Stimulated activated CD8-positive, alpha-beta memory T cell treated with anti-CD3 and anti-CD28 coated beads, Interleukin-15, amount 100 ng/mL, for 24 hours (primary cell): ENCODE measurements around the gene PATZ1.
"Not testable (repeated sequence)": the region's sequence is repeated elsewhere in the genome, so short reads cannot be mapped to it uniquely, and the experiment has no call there.

Source experiments
- DNase-seq: peaks from one replicate; pipeline ENCODE4 v3.0.0-alpha.2; 2020; ENCODE audit warnings: low read depth

PATZ1 gene

DNA sequence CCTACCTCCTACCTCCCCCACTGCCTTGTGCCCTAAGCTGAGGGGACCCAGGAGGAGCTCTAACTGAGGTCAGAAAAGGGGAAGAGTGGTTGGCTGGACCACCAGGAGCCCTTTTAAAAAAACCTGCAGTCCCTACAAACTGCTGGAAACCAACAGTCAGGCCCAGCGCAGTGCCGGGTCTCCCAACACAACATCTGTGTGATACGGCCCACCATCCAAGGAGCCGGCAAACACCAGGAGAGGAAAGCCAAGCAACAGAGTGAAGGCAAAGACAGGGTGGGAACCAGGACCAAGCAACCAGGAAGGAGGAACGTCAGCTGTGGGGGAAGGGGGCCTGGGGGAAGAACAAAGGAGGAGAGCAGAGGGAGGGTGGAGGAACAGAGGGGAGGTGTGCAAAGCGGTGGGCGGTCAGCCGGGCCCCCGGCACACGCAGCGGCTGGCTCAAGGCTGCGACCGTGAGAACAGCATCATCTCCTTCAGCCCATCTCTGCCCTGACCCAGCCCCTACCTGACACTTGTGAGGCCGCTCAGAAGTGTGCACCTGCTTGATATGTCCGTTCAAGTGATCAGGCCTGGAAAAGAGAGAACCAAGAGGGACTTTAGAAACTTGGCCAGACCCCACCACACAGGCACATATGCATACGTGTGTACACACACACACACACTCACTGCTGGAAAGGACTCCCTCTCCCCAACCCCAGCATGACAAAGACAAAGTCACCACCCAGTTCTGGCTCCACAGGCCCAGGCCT is 3.6 kb downstream of the PATZ1 start:
- no peak for DNase-seq

DNA sequence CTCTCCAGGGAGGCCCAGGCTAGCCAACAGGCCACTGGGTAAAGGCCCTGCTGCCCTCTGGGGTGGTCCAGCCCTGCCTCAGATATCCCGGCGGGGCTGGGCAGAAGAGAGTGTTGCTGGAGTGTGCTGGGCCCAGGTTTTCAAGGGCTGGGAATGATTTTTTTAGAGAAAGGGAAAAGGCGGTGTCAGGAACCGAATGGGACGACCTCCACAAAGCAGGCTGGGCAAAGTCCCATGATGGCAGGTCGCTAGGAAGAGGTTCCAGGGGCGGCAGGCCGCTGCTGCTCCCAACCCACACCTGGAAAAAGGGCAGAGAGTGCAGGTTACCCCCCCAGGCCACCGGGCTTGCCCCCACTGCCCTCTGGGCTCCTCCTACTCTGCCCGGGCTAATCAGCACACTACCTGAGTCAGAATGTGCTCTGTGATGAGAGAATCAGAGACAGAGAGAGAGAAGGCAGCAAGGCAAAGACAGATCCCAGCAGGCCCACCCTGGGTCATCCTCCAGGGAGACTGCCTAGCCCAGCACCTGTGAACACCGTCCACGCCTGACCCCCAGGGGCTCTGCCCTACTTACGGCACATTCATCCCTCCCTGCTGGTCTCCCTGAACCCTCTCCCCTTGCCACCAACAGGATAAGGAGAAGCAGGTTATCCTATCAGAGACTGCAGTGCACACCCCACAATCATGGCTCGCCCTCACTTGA is 4.6 kb downstream of the PATZ1 start:
- no peak for DNase-seq

DNA sequence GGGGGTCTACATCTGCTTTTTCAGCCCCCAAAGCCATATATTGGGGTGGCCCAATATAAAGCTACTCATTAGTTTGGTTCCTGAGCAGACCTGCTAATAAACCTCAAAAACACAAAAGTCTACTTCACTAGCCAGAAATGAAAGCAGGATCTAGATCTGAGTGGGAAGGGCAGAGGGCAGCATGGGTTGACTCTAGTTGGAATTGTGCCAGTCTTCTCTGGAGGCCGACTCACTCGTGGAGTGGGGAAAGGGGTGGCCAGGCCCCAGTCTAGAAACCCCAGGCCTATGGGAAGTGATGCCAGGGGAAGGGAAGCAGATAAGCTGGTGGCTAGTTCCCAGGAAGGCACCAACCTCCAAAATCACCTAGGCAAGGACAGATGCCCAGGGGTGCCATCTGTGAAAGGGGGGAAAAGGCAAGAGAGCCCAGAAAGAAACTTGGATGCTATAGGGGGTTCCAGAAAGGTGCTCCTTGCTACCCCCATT is 5.3 kb downstream of the PATZ1 start:
- DNase-seq = no peak

DNA sequence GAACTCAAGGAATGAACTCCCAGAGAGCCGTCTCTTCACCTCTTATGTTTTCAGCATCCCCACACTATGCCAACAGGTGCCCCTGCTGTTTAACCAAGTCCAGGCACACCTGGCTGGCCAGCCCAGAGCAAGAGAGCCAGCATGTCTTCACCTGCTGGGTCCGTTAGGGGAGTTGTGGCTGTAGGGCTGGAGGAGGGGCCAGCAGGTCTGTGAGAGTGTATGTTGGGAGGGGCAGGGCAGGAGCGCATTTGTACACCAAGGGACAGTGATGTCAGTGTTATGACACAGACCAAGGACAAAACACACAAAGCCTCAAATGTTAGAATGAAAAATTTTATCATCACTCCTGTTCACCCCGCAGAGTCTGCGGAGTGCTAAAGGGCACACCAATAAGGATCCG is 5.8 kb downstream of the PATZ1 start:
- DNase-seq = no peak

DNA sequence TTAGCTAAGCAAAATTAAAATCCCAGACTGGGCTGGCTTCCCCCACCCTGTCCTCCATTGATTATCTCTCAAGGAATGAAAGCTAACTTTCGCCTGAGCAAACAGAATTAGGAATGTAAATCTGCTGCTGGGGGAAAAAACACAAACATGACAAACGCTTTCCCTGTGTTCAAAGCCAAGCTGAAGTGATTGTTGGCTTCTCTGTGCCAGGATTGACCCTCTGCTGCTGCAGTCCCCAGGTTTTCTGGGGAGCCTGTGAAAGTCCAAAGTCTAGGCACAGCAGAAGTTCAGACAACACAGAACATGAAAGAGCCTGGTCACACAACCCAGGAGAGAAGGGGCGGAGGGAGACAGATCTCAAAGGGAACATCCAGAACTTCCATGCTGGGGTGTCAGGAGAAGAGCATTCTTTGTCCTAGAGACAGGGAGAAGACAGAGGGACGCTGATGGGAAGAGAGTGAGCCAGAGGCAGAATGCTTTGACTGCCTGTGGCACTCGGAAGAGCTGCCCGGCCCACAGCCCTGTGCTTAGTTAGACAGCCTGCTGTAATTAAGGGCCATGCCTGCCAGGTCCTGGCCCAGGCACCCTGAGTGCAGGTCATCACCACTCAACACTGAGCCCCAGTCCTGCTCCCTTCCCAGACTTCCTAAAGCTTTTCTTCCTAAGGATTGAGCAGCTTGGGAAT is 6.9 kb downstream of the PATZ1 start:
- DNase-seq = no peak

DNA sequence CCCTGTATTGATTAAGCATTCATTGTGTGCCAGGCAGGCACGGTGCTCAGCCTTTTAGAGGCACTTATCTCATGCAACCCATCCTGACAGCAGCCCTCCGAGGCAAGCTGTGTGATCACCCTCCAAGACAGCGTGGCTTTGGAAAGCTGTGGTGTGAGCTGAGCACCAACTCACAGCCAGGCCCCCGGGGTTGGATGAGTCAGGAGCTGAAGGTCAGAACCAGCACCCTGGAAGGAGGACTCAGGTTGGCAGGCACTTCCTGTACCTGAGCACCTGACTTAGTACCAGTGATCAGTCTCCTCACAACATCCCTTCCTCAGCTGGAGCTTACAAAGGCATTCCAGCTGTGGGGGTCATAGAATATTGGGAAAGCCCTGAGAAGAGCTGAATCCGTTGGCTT is 9.0 kb downstream of the PATZ1 start:
- DNase-seq = no peak

DNA sequence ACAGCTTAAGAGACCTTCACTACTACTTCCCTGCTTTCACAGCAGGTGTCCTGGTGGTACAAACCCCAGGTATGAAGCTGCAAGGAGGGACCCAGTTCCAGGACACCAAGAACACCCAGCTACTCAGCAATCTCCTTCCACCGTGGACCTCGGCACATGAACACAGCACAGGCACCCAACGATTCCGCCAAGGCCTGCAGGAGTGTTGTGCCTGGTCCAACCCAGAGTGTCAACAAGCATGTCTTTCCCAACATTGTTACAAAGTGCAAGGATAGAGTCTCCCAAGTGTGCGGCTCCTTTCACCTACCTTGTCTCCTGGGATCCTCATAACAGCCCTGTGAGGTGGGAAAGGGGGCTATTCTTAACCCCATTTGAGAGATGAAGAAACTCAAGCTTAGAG is 11.8 kb downstream of the PATZ1 start:
- DNase-seq = no peak

DNA sequence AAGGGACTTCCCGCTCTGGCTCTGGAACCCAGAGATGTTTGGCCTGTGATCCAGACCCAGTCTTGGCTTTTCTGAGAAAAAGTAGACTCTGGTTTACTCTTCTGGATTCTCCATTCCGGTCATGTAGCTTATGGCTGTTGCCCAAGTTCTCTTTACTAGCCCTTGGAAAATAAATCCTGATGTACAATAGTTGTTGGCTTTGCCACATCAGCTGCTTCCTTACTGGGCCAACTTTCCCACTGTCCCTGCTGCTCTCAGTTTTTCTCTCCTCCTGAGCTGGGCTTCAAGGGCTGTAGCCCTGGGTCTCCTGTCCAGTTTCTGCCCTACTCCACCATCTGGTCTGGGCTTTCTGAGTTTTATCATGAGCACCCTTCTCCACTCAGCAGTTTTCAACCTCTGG is 12.5 kb downstream of the PATZ1 start:
- DNase-seq = no peak

DNA sequence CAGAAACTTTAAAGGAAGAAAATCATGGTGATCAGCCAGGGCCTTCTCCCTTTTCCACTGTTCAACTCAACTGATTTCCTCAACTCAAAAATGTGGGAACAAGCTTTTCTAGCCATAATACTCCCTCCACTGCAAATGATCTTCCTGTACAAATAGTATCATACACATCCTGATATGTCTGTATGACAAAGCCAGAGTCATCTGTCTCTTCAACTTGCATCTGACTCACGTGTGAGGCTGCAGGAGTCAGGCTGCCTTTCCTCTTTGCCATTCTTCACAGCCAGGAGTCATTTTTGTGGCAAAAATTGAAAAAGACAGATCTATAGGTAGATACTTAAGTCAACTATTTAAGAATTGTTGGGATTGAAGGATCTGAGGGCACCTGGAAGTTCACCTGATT is 13.3 kb downstream of the PATZ1 start:
- DNase-seq = no peak

DNA sequence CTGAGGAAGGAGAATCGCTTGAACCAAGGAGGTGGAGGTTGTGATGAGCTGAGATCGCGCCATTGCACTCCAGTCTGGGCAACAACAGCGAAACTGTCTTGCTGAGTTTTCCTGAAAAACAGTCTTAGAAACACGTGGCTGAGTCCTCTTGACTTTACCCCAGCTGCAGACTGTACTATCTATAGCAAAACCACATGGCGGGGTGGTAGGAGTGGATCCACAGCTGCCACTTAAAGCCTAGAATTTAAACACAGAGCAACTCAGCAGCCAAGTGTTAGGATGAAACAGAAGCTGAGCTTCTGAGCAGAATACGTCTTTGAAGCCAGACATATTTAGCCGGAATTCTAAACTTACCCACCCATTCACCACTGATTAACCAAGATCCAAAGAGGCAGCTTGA is 14.1 kb downstream of the PATZ1 start:
- no peak for DNase-seq

DNA sequence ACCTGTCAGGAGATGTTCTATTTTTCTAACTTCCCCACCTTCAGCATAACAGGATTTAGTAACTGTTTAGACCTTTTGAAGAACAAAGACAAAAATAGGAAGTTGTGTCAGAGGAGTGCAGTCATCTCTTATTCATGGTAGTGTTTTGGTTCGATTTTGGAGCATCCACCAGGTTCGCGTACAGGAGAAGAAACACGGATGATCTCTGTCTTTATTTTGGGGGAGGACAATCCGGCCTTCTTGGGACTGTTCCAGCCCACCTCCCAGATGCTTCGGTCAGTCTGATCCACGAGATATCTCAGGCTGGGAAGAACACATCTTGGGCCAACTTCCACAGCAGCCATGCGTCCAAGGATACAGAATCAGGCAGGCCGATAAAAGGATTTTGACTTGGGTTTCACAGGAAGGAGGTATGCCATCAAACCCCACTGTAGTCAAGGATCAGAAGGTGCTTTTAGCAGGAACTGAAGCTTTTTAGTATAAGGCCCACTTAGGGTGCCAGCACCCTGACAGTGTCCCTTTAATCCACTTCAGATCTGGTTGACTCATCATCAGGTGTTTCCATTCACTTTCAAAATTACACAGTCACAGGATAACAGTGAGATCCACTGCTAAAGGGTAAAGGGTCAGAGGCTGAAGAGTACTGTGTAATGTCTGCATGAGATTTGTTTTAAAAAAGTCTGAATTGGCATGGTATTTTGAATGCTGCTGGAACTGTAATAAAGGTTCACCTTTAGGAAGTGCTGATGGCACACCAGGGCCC is 16.5 kb downstream of the PATZ1 start:
- no peak for DNase-seq

DNA sequence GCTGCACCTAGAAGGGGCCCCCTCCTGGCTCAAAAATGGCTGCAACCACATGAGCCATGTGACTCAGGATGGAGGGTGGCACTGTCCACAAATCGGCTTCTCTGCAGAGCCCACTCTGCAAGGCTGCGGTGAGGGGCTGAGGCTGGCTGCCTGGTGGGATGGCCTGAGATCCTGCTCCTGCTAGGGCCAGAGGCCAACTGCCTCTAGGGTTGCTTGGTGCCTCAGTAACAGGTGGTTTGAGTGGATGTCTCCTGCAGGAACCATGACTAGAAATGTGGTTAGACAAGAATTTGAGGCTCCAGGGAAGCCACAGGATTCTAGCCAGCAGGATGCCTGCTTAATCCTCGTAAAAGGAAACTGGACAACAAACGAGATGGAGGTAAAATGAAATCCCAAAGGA is 17.1 kb downstream of the PATZ1 start:
- no peak for DNase-seq

DNA sequence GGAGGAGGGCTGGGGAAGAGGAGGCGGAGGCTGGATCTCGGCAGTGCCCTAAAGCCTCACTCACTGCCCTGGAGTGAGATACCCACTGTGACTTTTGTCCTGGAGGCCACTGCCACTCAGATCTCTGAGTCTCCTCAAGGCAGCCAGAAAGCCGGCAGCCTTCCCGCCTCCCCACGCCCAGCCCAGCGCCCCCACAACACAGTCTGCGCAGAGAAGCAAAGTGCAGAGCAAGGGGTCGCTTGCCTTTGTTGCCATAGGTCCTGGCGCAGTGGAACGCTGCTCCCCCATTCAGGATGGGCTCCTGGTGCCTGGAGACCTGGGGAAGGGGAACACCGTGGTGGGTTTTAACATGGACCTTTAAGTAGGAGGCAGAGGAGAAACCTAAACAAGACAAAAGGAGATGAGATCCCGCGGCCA is 17.6 kb downstream of the PATZ1 start:
- DNase-seq = no peak

DNA sequence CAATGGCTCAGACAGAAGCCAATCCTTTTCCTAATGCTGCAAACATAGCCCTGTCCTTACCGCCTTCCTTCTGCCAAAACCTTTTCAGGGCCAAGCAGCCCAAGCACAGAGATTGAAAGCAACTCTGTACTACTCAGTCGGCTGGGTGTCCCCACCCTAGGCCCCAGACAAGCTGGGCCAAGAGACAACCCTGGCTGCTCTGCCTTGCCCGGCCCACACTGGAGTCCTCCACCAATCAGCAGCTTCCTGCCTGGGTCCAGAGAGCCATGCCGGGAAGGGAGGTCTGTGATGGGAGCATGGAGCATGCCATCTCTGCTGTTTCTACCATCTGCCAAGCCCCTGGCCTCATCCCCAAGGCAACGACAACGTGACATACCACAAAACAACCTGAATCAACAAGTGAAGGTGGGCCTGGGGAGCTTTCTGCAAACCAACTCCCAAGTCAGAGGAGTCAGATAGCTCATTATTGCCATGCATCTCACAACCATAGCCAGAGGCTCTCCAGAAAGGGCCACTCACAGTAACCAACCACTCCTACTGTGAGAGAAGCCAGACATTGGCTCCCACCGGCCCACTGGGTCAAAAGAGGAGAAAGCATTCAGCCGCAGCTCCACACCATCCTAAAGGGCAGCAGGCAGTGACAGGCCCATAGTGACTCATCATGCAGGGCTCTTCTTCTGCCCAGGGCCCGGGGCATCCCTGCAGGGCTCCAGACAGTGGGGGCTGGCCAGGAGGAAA is 18.2 kb downstream of the PATZ1 start:
- DNase-seq = no peak

DNA sequence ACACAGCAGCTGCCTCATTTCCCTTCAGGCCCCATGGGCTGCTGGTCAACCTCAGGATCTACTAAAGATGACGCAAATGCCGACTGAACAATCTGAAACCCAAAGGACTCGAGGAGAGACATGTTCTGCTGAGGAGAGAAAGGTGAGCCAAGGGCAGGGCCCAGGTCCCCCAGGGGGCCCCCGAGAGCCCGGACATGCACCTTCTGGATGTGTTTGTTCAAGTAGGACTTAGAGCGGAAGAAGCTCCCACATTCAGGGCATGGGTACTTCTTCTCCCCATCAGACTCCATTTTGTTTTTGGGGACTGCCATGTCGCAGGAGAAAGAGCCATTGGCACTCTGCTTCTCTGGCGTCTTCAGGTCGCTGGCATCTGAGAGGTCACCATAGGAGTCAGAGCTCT is 19.3 kb downstream of the PATZ1 start:
- no peak for DNase-seq

DNA sequence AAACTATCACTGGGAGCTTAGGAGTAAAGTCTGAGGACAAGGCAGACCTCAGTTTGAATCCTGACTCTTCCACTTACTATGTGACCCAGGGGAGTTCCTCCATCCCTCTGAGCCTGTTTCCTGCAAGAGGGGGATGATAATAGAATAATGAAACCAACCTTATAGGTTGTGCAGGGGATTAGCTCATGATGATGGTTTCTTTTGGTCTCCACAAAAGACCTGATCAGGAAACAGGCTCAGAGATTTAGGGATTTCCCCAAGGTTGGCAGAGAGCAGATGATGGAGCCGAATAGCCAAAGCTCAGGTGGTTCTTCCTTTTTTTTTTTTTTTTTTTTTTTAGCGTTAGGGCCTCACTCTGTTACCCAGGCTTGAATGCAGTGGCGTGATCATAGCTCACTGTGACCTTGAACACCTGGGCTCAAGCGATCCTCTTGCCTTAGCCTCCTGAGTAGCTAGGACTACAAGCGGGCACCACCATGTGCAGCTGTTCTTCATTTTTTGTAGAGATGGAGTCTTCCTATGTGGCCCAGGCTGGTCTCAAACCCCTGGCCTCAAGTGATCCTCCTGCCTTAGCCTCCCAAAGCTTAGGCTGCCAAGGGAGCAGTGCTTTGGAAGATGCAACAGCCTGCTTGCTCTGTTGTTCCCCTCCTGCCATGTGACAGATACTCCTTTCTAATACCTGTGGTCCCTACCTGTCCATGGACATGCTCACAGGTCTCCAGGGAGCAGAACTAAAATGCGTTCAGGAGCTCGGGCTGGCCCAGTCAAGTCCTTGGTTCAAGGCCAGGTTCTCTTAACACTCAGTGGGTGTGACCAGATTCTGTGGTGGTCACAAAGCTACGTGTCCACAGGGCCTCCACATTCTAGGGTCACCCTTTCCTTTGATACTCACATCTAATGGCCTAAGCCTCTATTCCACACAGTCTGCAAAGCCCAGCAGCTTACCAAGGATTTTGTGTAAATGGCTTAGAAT is 22.3 kb downstream of the PATZ1 start:
- DNase-seq = no peak

DNA sequence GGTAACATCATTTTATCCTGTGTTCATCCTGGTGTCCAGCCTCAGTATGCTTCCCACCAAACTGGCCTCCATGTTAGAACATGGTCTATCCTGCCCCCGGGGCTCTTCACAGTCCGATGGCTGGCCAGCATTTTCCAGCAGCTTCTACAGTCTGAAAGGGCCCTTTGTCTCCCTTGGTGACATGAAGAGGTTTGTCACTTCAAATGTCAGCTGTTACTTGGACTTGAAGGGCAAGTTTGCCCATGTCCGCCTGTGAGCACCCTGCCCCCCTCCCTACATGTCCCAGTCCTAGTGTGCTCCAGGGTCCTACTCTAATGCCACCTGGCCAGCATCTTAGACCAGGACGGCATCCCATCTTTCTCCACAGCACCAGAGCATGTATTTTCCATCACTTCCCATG is 24.7 kb downstream of the PATZ1 start:
- no peak for DNase-seq

DNA sequence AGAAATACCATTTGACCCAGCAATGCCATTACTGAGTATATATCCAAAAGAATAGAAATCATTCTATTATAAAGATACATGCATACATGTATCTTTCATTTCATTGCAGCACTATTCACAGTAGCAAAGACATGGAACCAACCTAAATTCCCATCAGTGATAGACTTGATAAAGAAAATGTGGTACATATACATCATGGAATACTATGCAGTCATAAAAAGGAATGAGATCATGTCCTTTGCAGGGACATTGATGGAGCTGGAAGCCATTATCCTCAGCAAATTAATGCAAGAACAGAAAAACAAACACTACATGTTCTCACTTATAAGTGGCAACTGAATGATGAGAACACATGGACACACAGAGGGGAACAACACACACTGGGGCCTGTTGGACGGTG is 31.9 kb downstream of the PATZ1 start:
- DNase-seq = not testable (repeated sequence)

DNA sequence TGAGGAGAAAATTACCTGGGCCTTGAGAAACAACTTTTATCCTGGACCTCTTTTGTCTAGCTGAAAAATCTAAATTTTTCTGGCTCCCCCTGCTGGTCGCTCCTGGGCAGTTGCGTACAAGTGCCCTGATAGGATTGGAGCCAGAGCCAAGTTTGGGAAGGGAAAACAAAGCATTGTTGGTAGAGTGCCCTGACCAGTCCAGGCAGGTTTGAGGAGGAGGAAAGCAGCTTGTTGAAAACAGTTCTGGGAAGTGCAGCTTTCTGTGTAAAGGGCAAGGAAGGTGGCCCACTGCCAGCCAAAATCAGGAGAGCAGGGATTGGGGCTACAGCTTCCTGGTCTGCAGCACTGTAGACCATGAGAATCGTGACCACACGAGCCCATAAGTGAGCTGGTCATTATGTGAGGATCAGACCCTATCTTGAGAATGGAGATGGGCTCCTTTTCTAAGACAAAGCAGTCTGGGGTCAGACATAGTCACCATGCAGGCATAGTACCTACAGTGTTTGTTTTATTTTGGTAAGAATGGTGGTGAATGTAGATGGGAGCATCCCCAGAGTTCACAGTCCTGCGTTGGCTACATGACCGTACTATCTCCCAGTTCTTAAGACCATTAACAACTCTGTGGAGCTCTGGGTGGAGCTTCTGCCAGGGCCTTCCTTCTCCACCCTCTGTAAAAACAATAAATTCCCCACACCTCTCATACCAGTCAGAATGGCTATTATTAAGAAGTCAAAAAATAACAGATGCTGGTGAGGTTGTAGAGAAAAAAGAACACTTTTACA is 32.6 kb downstream of the PATZ1 start:
- DNase-seq = no peak

DNA sequence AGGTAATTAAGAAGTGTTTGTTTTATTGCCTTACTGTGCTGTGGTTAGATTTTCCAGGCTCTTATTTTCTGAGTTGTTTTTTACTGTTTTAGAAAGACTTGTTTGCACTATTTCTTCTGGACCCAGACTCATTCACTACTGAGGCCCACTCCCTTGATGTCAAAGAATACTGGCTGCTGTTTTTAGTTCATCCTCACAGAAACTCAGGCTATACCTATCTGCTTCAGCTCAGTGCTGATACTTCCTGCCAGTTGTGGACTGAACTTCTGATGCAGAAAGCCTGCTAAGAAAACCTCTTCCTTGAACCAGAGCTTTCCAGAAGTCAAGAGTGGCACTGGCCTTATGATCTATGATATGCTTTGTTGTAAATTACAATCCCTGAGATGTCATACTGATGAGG is 38.0 kb downstream of the PATZ1 start:
- no peak for DNase-seq
